NCI-H1930 (cell line): ENCODE data around the gene TAAR8.
"Not testable (repeated sequence)": the region's sequence is repeated elsewhere in the genome, so short reads cannot be mapped to it uniquely, and the experiment has no call there.

Source experiments
- DNase-seq, 2 experiments: peaks; one replicate each; lab custom pipeline; 2025; lab: John Stamatoyannopoulos, UW

TAAR8 gene

GRCh38 chr6:132544826-132545225, 7.6 kb upstream of the TAAR8 start:
- DNase-seq = no peak

DNA sequence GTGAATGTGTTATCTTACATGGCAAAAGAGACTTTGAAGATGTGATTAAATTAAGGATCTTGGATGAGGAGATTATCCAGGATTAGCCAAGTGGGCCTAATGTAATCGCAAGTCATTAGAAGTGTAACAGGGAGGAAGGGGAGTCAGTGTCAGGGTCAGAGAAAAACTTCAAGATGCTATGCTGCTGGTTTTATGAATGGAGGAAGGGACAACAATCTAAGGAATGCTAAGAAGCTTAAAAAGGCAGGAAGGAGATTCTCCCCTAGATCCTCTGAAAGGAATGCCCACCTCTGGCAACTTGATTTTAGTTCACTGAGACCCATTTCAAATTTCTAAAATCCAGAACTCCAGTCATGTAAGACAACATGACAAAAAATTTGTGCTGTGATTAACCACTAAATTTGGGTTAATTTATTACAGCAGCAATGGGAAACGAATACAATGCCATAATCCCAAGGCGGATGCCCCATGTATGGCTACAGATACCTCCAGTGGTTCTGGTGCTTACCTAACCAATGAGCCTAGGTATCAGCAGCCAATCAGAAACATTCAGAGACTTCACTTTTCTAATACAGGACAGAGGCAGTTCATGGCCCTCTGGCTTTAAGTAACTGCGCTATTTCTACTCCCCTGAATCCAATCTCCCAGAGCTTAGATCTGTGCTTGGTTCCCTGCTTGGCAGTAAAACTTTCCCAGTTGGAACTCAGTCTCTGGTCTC, 3.6 kb upstream of the TAAR8 start:
- DNase-seq = no peak

DNA sequence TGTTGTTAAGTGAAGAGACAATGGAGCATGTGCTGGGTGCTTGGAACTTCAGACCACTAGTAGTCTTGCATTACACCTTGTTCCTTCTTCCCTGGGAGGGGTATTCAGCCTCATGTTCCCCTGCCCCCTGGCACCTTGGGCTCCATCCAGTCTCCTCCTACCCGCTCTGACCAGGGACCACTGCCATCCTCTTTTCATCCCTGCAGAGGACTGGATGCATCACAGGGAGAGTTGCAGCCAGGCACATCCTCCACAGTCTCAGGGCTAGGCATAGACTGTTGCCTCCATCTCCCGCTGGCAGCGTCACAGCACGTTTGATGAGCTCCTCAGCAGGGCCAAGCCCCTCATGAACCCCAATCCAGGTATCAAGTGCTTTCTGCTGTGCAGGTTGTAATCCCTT, 1.3 kb upstream of the TAAR8 start:
- no peak for DNase-seq

- not testable (repeated sequence) for DNase-seq
Observed at GRCh38 chr6:132560087-132560486, 7.6 kb downstream of the TAAR8 start.

DNA sequence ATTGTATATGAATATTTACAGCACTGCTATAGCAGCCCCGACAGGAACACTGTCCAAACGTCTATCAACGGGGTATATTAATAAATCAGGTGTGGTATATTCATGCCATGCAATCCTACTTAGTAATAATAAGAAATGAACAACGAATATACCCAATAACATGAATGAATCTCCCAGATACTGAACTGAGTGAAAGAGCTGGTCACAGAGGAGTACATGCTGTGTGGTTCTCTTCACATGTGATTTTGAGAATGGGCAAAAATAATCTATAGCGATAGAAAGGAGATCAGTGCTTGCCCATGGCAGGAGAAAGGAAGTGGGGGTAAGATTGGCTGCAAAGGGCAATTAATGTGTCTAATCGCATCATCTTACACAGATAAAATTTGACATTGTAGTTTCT, 13.9 kb downstream of the TAAR8 start:
- no peak for DNase-seq

- no peak for DNase-seq
Observed at GRCh38 chr6:132567566-132567965, 15.1 kb downstream of the TAAR8 start.

GRCh38 chr6:132568611-132569010, 16.1 kb downstream of the TAAR8 start:
- DNase-seq = no peak

- no peak for DNase-seq
Observed at GRCh38 chr6:132569170-132569569, 16.7 kb downstream of the TAAR8 start.

DNA sequence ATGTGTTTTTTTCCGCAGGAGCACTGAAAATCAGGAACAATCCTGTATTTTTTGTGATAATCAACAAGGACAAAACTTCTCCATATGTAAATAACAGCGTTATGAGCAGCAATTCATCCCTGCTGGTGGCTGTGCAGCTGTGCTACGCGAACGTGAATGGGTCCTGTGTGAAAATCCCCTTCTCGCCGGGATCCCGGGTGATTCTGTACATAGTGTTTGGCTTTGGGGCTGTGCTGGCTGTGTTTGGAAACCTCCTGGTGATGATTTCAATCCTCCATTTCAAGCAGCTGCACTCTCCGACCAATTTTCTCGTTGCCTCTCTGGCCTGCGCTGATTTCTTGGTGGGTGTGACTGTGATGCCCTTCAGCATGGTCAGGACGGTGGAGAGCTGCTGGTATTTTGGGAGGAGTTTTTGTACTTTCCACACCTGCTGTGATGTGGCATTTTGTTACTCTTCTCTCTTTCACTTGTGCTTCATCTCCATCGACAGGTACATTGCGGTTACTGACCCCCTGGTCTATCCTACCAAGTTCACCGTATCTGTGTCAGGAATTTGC, 17.8 kb downstream of the TAAR8 start, which contains the start of gene TAAR6:
Gene TAAR6 (plus strand): TSS at position 102 of the 557 bp plus-strand sequence. CDS start 0 bp downstream, at position 102.
- DNase-seq = no peak

DNA sequence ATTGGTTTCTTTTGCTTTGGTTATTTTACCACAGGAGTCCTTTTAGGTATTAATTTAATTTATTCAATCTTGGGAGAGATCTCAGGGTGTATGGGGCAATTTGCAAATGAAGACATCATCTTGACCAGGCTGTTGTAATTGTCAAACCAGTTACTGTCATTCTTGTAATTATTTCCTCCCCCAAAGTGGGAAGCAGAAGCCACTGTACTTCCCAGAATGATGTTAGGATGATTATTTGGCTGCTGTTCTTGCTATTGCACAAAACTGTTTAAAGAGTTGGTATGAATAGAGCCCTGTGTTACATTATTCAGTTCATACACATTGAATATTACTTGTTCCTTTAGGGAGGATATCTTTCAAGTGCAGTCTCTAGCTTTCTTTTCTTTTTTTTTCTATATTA, 19.3 kb downstream of the TAAR8 start:
- no peak for DNase-seq

- no peak for DNase-seq
Observed at GRCh38 chr6:132584698-132585097, 32.2 kb downstream of the TAAR8 start.

DNA sequence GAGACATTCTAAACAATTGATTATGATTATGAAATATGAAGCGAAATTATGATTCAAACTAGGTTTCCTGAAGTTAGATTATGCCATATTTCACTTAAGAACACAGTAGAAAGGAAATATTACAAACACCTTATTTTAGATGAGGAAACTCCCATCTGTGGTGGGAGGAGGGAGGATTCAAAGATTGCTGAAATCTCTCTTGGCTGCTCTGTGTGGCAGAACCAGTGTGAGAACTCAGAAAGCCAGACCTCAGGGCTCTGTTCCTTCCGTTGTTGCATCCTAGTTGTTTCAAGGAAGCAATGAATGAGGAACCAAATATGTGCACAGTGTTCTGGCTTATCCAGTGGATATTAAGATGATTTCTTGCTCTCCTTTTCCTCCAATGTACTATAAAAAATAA, 35.0 kb downstream of the TAAR8 start:
- no peak for DNase-seq

DNA sequence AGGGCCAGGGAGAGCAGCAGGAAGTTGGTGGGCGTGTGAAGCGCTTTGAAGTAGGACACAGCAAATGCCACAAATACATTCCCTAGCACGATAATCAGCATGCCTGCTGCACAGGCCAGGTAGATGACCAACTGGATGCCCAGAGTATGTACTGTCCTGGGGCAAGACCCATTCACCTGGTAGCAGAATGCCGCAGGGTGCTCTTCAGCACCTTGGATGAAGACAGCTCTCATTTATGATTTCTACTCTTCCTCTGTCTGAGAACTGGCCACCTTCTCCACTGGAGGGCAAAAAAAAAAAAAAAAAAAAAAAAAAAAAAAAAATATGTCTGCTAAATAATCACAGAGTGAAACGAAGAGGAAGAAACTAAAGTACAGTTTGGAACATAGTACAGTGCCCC, 37.0 kb downstream of the TAAR8 start, which contains the start of gene TAAR5:
Gene TAAR5 (minus strand): TSS at position 288 of the 400 bp plus-strand sequence. CDS start 55 bp downstream, at position 233.
- no peak for DNase-seq

- no peak for DNase-seq
Observed at GRCh38 chr6:132590362-132590761, 37.9 kb downstream of the TAAR8 start.

GRCh38 chr6:132592855-132593254, 40.4 kb downstream of the TAAR8 start:
- DNase-seq = no peak

GRCh38 chr6:132596201-132596600, 43.7 kb downstream of the TAAR8 start:
- no peak for DNase-seq

DNA sequence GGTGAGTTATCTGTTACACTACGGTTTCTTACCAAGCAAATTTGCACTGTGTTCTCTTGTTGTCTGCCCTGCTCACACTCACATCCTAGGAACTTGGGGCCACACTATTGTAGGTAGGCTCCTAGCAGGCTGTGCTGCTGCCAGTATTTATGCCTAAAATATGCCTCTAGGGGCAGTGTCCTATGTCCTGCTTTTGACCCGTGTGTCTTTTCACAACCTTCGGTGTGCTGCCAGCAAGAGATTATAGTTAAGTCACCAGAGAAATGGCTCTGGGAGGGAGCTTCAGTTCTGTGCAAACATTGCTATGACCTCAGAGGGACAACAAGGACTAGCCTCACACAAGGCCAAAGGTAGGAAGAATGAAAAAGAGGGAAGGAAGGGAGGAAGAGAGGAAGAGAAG, 46.0 kb downstream of the TAAR8 start:
- no peak for DNase-seq

- not testable (repeated sequence) for DNase-seq
Observed at GRCh38 chr6:132600900-132601299, 48.4 kb downstream of the TAAR8 start.
